ENCODE data around the gene TMPRSS7.

TMPRSS7 gene, protein sequence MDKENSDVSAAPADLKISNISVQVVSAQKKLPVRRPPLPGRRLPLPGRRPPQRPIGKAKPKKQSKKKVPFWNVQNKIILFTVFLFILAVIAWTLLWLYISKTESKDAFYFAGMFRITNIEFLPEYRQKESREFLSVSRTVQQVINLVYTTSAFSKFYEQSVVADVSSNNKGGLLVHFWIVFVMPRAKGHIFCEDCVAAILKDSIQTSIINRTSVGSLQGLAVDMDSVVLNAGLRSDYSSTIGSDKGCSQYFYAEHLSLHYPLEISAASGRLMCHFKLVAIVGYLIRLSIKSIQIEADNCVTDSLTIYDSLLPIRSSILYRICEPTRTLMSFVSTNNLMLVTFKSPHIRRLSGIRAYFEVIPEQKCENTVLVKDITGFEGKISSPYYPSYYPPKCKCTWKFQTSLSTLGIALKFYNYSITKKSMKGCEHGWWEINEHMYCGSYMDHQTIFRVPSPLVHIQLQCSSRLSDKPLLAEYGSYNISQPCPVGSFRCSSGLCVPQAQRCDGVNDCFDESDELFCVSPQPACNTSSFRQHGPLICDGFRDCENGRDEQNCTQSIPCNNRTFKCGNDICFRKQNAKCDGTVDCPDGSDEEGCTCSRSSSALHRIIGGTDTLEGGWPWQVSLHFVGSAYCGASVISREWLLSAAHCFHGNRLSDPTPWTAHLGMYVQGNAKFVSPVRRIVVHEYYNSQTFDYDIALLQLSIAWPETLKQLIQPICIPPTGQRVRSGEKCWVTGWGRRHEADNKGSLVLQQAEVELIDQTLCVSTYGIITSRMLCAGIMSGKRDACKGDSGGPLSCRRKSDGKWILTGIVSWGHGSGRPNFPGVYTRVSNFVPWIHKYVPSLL

DNA sequence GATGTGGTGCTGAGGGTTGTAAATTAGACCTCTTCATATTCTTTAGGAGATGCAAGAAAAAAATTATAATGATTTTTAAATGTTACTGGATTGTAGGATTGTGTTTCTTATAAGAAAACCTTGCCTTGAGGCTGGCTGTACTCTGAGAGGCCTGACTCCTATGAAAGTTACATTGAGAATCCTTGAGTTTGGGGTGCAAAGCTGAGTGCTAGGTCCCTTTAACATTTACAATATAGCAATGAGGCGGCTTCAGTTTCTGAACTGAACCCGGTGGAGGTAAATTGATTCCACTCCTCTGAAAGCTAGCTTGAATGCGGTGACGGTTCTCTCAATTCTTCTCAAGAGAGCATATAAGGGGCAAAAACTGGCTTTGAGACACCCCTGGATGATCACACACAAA lies at the start of gene TMPRSS7:
Gene TMPRSS7, plus strand, starts transcription at position 301 of the 400 bp plus-strand sequence. CDS start 110 bp downstream, outside the sequence.
- DNase-seq (ENCODE audit: low read depth in 4 of 4, low spot score in 1 of 4) = no peak

DNA sequence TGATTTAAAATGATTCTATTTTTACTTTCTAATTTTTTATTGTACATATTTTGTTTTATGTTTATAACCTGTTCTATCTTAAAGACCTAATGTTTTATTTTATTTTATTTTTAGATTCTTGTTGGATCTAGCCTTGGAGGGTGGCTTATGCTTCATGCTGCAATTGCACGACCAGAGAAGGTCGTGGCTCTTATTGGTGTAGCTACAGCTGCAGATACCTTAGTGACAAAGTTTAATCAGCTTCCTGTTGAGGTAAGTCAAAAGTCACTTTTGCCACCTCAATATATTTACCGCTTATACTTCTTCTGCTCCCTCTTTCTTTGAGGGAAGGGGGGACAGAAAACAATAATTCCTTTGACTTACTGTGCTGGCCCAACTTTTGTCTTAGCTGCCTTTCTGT lies 47.7 kb upstream of the TMPRSS7 start:
- no peak for DNase-seq (ENCODE audit: low read depth in 4 of 4, low spot score in 1 of 4)

DNA sequence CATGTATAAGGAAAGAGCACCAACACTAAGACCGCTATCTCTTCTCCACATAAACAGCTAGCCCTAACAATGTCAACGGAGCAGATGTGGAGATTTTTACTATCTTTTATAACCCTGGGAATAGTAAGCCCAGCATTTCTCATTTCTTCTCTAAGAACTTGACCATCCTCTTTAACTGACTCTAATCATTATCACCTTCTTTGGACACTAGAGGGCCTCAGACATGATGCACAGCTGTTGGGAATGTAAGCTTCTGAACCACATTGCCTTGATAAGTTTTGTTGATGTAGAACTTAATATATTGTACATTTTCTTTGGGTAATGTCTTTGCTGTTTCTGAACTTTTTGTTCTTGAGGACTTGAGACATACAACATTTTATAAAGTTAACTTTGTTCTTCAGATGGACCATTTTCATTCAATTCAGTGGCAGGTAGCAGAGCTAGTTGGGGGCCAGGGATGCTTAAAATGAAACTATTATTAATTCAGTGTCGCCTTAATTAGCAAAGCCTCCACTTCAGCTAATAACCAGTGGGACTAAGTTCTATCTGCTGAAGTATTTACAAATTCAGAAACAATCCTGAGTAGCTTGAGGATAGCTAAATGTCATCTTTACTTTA lies 45.4 kb upstream of the TMPRSS7 start:
- DNase-seq (ENCODE audit: low read depth in 4 of 4, low spot score in 1 of 4) = no peak

DNA sequence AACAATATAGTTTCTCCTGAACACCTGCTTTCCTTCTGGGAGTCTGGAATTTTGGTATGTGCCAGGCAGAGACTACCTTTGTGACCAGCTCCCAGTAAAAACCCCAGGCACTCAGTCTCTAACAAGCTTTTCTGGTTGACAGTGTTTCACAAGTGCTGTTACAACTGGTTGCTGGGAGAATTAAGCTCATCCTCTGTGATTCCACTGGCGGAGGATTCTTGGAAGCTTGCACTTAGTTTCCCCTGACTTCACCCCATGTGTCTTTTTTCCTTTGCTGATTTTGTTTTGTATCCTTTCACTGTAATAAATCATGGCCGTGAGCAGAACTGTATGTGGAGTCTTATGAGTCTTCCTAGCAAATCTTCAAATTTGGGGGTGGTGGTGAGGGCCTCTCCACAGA lies 41.5 kb upstream of the TMPRSS7 start:
- no peak for DNase-seq (ENCODE audit: low read depth in 4 of 4, low spot score in 1 of 4)

DNA sequence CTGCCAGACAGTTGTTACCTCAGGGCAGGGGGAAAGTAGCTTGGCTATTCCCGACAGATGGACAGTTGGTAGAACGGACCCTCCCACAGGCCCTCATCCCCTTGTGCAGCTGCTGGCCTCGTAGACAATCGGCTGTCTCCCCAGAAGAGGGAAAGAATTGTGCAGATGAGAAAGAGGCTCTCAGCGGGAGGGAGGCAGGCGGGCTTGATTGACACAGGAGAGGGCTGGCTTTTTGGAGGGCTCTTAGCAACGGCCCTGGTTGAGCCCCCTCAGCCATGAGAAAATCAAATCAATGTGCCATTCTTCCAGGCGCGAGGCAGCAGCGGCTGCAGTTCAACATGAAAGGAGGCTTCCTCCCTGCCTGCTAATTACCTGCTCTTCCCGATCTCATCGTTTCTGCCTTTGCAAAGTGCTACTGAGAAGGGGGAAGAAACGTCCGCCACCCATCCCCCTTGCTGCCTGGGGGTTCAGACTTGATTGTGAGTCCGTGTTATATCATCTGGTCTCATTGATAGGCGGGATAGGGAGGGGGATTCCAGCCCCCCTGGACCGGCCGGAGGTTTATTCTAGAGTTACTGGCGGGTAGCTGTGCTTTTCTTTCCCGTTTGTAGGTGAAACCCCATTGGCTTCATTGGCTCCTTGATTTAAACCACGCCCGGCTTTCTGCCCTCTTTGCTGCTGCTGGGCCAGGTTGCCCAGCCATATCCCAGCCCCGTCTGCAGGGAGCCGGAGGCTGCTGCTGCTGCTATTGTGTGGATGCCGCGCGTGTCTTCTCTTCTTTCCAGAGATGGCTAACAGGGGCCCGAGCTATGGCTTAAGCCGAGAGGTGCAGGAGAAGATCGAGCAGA lies 35.7 kb upstream of the TMPRSS7 start, which contains the start of gene TAGLN3:
Gene TAGLN3, plus strand, starts transcription at position 287 of the 848 bp plus-strand sequence. Its CDS starts 501 bp downstream, at position 788.
- DNase-seq (ENCODE audit: low read depth in 4 of 4, low spot score in 1 of 4) = no peak

DNA sequence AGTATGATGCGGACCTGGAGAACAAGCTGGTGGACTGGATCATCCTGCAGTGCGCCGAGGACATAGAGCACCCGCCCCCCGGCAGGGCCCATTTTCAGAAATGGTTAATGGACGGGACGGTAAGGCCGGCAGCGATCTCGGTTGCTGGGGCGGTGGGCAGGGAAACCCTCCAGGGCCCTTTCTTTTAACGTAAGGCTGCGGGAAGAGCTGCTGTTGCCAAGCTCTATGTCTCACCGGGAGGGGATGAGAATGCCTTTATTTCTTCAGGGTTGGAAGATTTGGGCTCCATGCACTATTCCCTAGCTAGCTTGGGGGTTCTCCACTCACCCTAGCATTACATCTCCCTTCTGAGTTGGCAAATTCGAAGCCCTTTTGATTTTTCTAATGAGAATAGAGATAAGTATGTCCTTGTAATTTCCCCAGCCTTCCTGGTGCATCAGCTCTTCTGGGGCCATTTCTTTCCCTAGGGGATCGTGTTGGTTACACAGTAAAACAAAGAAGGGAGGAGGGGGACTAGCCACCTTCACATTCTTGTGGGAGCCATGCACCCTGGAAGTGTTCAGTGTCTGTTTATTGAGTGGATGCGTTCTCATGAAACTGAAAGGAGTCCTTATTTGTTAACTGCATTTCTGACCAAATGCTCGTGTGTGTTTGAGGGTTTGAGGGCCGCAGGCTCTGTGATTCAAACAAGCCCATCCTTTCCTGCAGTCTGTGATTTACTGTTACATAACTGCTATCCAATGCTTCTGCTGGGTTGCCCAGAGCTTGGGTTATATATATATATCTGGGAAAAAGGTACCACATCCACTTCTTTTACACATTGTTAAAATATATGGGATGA lies 34.8 kb upstream of the TMPRSS7 start:
- DNase-seq (ENCODE audit: low read depth in 4 of 4, low spot score in 1 of 4) = no peak

DNA sequence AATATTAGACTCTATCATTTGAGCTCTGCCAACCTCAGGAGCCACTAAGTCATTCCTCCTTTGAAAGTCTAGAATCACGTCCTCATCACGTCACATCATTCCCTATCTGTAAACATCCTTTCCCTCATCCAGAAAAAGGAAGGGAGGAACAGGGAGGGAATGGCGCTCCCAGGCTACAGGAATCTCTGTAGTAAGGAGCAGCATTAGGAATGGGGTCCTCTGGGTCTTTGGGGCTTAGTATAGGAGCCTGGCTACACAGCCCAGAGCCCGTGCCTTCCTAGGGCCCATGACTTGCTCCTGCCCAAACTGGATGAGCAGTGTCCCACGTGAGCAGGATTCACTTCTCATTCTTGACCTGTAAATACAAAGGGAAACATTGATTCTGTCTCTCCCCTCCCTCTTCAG lies 34.2 kb upstream of the TMPRSS7 start:
- DNase-seq (ENCODE audit: low read depth in 4 of 4, low spot score in 1 of 4) = no peak

DNA sequence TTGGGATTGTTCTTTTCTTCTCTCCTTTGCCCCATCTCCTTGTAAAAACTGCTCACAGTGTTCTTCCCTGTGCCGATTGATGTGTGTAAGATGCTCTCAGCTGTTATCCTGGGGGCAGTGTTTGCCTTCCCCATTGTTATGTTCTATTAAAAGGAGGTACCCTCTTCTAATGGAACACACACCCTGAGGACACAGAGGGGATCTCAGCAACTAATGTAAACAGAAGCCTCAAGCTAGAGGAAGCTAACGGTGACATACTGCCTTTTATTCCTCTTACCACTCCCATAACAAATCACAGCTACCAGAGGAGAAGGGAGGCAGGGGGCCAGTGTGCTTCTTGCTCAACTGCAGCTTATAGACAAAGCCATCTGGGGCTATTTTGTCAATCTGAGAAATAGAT lies 33.6 kb upstream of the TMPRSS7 start:
- DNase-seq (ENCODE audit: low read depth in 4 of 4, low spot score in 1 of 4) = no peak

DNA sequence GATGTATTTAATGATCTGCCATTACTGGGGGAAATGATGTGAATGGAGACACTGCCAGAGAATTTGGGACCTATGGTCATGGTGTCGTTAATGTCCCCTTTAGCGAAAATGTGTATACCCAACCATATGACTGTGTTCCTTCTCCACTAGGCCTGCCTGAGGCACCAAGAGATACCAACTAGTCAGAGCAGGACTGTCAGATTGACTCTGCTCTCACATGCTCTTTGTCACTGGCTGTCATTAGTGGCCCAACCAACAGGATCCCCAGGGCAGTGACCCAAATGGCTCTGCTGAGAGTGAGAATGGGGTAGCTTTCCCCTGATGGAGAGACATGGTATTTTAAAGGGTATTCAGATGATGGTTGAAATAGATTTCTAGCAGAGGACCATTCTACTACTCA lies 33.0 kb upstream of the TMPRSS7 start:
- DNase-seq (ENCODE audit: low read depth in 4 of 4, low spot score in 1 of 4) = no peak

DNA sequence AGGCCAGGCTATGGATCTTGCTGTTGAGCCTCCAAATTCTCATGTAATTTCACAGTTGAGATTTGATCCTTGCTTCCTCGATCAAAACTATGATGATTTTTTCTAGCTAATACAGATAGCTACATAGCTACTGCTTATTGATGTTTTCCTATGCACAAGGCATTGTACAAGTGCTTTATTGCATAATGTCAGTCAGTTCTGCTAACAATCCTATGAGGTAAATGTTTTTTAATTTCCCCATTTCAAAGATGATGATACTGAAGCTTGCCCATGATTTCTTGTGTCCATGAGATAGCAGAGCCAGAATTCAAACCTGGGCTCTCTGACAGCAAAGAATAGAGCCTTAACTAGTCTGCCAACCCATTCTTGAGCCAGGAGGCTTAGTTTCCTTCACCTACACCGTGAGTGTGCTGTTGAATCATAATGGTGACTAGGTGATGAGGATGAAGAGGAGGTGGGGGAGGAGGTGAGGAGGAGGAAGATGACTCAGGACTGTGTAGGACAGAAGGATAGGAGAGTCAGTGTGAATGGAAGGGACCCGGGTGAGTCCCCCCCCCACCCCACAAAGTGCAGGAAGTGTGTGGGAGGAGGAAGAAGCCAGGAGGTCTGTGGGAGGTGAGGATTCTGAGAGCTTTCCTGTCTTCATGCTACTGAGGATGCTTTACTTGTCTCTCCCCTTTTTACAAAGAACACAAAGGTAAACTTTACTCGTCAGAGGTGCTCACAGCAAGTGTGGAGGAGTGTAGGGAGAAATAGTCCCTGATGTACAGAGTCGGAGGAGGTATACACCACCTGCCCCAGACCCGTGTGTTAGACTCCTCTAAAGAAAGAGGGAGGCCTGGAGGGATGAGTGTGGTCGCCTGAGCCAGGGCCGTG lies 32.2 kb upstream of the TMPRSS7 start:
- peak in 3 of 4 experiments; percentile 19 to 46 (median 33) for DNase-seq (ENCODE audit: low read depth in 4 of 4, low spot score in 1 of 4)

DNA sequence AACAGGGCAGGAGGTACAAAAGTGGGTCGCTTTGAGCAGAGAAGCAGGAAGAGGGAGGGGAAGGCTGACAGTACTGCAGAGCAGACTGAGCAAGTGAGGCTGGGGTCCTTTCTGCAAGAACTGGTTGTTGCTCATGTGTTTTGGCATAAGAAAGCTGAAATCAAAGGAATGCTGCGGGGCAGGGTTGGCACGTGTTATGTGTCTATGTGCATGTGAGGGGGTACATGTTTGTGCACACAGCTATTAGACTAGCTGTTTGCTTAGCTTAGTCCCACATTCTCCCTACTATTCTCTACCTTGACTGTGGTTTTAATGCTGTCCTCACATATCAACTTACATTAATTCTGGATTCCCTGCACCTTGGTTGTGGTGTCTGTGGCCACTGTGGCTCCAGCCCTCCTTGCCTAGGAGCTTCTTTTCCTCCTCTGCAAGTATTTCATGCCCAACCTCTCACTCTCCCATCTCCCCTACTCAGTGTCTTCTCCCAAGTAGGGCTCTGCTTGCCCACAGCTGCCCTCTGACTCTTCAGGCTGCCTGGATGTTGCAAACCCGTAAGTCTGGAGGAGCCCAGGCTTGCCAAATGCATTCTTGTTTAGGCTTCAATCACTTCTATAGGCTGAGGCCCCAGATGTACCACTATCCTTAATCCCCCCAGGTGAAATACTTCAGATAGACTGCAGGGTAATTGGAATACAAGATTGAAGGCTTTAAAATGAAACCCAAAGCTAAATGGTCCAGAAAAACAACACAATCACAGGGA lies 31.0 kb upstream of the TMPRSS7 start:
- DNase-seq (ENCODE audit: low read depth in 4 of 4, low spot score in 1 of 4) = no peak

DNA sequence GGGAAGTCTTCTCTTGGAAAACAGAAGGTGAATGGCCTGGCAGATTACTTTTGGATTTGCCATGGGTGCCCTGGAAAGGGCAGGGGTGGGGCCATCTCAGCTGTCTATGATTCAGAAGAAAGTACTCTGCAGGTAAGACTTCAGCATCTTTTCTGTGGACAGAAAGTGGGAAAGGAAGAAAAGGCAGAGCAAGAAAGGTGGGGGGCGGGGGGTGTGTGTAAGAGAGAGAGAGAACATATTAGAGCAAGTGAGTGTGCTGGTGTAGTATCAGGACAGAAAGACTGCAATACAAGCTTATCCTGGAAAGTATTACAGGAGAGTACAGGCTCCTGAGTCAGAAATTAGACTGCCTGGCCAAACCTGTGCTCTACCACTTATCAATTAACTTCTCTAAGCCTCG lies 30.3 kb upstream of the TMPRSS7 start:
- DNase-seq (ENCODE audit: low read depth in 4 of 4, low spot score in 1 of 4) = no peak

DNA sequence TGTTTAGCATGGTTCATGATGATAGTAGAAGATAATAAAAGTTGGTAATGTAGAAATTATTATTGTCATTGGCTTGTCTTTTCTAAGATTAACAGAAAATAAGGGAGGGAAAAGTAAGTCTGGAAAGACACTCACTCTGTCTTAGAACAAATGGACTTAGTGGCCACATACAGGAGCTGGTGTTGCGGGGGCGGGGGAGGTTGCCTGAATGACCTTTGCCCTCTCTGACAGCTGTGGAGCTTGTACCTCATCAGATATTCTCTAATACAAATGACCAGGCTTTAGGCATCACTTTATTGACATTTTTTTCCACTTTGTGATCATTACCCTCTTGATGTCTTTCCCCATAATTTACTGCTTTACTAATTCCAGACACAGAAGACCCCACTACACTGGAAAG lies 29.9 kb upstream of the TMPRSS7 start:
- no peak for DNase-seq (ENCODE audit: low read depth in 4 of 4, low spot score in 1 of 4)

DNA sequence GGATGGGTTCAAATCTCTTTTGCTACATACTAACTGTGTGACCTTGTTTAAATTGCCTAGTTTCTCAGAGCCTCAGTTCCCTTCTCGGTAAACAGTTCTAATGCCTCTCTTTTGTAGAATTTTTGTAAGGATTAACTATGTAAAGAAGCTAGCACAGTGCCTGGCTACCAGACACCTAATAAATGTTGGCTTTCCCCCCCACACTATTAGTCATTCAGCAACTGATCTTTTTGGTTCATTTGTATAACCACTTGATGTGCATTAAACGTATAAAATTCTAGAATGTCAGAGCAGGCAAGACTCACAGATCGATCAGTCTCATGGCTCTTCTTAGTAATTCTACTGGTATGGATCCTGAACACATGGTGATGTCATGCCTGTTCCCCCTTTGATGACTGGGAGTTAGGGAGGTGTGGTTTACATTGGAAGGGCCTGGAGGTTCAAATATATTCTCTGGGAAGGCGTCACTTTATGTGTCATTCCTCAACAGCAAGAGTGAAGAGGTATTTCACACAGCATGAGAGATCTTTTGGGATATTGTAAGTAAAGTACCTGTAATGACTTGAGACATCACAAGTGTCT lies 29.4 kb upstream of the TMPRSS7 start:
- no peak for DNase-seq (ENCODE audit: low read depth in 4 of 4, low spot score in 1 of 4)

DNA sequence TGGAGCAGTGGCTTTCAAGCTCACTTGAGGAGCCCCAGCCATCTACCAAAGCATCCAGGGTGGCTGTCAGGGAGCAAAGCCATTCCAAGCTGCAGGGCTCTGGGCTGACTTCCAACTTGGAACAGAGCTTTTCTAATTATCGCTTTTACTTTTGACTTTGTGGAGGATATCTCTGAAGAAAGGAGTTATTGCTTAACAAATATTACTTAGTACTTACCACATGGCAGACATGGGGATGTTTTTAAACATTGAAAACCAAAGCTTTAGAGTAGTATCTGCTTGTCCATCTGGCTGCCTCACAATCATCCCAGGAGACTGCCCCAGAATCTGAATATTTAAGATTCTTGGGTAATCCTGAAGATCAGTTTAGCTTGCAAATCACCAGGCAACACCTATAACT lies 26.9 kb upstream of the TMPRSS7 start:
- DNase-seq (ENCODE audit: low read depth in 4 of 4, low spot score in 1 of 4) = no peak

DNA sequence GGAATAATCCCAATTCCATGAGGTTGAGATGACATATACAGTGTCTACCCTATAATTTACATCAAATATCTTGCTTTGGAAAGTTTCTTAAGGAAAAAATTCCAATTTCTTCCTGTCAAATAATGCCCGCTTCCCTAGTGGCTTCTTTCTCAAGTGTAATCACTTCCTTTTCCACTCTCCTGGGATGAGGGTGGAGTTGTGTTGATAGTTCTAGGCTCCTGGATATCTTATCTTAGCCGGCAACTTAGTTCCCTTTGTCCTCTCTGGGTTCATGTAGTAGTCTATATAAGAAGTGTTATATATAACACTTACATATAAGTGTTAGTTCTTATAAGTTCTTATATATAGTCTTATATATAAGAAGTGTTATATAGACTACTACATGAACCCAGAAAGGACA lies 24.9 kb upstream of the TMPRSS7 start:
- DNase-seq (ENCODE audit: low read depth in 4 of 4, low spot score in 1 of 4) = no peak

DNA sequence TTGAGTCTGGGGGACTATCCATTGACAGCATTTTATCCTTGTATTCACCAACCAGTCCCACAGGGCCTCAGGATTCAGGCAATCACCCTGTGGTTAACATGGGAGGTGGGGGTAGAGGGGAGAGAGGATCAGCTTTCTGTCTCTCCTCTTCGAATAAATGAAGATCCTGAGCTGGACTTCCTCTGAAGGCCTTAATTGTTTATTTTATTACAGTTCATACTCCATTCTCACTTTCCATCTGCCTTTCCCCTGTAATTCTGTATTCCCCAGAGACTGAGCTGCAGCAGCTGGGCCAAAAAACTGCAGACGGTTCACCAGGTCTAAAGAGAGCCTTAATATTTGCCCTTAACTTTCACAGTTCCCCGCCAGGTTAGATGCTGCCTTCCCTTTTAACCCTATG lies 23.9 kb upstream of the TMPRSS7 start:
- no peak for DNase-seq (ENCODE audit: low read depth in 4 of 4, low spot score in 1 of 4)
